Retinal pigment epithelial cell (primary cell): Measurements from ENCODE around the gene ANGPTL2.

ENCODE experiments used
- DNase-seq: peaks from one replicate; pipeline ENCODE4 v3.0.0-alpha.2; 2010; ENCODE audit warnings: low read depth
- H3K4me3 ChIP-seq: 2 replicates; pipeline ENCODE4 v1.5.1; 2011; ENCODE audit warnings: mild to moderate bottlenecking, low read length, control low read depth, moderate library complexity
- CTCF ChIP-seq: conservative IDR thresholded peaks from 2 replicates; pipeline ENCODE4 v1.5.1; 2011; ENCODE audit warnings: low read depth, low read length, control low read depth, inconsistent platforms

Gene ANGPTL2

GRCh38 chr9:127045148-127045547 lies 77.3 kb downstream of the ANGPTL2 start:
- no peak for TF ChIP-seq CTCF
- no peak for DNase-seq

GRCh38 chr9:127039492-127039891 lies 82.9 kb downstream of the ANGPTL2 start:
- no peak for TF ChIP-seq CTCF
- DNase-seq: no peak
- no peak overlapping the region for H3K4me3 ChIP-seq

More at GRCh38 chr9:127045148-127045547, 77.3 kb downstream of the ANGPTL2 start:
- no peak overlapping the region for H3K4me3 ChIP-seq

- no peak for TF ChIP-seq CTCF
- DNase-seq: no peak
- no peak overlapping the region for H3K4me3 ChIP-seq
Measured at GRCh38 chr9:127038531-127038930, 83.9 kb downstream of the ANGPTL2 start.
